CD4-positive, alpha-beta T cell treated with Interleukin-4 for 4 hours (primary cell): ENCODE data around the gene LLPH.

ENCODE experiments used
- DNase-seq: peaks from one replicate; pipeline ENCODE4 v3.0.0-alpha.2; 2020

The LLPH gene

DNA sequence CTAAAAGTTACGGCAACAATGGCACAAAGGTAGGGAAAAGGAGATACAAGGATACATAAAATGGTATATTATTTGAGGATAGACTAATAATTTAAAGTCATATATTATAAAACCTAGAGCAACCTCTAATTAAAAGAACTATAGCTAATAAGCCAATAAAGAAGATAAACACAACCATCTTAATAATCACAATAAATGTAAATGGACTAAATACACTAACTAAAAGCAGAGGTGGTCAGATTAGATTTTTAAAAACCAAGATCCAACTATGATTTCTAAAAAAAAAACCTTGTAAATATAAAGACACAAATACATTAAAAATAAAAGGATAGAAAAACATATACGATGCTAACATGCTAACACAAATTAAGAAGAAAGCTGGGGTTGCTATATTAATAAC, 10.7 kb upstream of the LLPH start:
- DNase-seq: no peak

DNA sequence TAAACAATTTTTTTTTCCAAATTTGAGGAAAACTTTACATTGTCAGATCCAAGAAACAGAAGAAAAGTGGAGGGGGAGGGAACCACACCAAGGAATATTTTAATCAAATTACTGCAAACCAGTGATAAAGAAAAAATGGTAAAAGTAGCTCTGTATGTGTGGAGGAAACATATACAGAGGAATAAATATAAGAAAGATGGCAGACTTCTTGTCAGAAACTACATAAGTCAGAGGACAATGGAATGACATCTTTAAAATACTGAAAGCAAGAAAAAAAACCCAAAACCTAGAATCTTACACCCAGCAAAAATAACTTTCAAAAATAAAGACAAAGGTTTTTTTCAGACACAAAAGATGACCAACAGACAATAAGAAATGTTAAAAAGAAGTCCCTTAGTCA, 10.2 kb upstream of the LLPH start:
- DNase-seq: no peak

DNA sequence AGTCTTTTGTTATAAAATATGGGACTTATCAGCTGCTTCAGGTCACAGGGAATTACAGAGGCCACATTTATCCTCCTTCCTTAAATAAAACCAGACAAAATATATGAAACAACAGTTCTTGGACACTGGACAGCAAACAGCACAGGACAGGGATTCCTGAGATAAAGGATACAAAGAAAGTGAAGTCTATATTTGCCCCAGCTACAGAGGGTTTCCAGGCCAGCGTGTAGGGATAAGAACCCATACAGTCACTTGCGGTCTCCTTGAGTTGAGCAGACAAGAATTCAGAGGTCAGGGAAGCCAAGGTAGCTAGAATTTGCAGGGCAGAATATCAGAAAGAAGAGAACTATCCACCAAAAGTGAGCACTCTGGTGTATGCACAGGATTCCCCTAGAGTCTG, 8.8 kb upstream of the LLPH start:
- no peak for DNase-seq

DNA sequence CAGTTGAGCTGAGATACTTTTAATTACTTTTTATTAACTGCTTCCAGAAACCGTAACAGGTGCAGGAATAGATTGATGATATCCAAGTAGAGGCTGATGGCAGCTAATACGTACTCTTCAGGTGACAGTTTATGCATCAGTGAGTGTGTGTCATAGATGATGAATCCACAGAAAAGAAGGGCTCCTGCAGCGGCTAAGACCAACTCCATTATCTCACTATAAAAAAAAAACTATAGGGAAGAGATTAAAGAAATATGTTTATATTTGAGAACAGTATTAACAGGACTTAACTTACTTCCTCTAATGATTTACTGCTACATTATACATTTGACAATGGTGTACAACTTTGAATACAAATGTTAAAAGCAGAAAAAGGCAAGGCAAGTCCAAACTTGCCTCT, 7.4 kb upstream of the LLPH start:
- no peak for DNase-seq

GRCh38 chr12:66132408-66132807, 1.9 kb upstream of the LLPH start:
- DNase-seq: no peak

DNA sequence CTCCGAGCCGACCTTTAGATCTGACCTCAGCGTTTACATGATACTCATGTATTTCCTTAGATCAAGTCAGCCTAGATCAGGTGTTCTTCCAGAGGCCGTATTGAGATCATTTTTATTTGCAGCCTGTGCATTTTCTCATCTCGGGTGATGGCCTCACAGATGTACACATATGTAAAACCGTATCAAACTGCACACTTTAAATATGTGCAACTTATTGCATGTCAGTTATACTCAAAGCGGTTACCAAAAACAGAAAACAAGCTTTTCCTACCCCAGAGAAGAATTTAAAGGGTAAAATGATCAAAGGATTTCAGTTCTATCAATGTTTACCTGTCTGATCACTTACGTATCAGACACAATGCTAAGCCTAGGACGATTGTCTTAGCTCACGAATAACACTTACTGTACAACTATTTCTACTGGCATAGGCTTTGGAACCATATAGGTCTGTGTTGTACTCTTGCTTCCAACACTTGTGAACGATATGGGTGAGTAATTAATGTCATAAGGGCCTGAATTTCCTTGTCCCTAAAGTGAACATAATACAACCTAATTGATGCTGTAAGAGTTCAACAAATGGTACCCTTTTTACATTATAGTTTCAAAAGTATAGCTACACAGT, 628 bp upstream of the LLPH start:
- no peak for DNase-seq

DNA sequence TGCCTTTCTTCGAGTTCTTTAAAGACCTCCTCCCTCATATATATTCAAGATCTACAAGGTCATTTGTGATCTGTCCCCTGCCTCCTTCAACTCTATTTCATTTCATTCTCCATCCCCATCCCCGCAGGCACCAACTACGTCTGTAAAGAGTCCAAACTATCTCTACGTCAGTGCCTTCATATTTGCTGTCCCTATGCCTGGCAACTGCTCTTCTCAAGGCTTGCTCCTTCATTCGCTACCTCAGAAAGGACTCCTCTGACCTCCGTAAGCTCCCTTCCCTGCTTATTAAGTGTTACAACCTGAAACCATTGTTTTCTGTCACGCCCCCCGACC, 650 bp downstream of the LLPH start:
- no peak for DNase-seq

DNA sequence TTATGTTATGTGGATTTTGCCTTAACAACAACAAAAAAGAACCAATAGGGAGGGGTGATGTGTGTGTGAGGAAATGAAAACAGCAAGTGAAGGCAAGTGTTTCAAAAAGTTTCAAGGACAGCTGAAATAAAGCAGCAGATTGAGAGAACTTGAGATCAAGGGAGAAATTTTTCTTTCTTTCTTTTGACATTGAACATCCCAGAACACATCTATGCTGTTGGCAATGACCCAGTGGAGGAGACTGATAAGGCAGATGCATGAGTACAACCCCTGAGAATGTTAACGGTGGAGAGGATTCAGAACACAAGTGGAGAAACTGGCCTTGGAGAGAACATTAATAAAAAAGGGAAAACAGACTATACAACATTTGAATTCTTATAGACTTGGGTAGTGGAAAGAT, 2.9 kb downstream of the LLPH start:
- DNase-seq: no peak

- no peak for DNase-seq
Measured at GRCh38 chr12:66120477-66120876, 10.1 kb downstream of the LLPH start.

DNA sequence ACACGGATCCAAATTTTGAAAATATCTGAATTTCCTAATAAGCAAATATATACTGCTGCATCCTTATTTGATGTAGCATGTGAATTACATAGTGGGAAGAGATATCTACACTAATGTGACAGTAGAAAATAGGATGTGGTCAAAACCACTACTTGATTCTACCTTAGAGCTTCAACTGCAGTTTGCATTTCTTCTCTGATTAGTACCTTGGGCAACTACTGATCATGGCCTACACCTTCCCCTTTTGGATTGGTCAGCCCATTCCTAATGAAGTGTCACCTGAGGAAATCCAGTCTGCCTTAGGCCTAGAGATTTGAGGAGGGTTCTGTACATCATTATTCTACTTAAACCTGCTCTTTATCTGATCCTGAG, 10.7 kb downstream of the LLPH start:
- DNase-seq: no peak

- no peak for DNase-seq
Measured at GRCh38 chr12:66119229-66119869, 11.2 kb downstream of the LLPH start.

GRCh38 chr12:66118240-66118891, 12.2 kb downstream of the LLPH start:
- DNase-seq: no peak

GRCh38 chr12:66117242-66117641, 13.3 kb downstream of the LLPH start:
- DNase-seq: no peak

DNA sequence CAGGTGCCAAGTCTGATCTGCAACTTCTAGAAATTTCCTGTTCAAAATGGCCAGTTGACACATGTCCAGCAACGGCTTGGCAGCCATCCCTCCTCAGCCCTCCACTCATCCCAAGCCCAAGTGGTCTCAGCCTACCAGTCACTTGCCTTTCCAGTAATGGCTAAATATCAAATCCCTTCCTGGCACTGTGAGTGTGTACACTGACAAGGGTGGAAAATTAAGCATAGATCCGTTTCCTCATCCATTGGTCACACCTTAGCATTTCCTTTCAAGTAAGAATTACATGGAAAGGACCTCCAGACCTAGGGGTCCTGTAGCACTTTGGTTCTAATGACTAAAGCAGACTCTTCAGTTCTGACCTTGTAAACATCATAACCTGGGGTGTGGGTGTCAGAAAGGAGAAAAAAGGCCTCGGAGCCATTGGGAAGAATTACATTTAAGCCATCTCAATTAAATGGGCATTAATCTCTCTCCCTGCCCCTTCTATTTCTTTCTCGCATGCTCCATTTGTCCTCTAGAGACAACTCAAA, 15.4 kb downstream of the LLPH start:
- DNase-seq: no peak

DNA sequence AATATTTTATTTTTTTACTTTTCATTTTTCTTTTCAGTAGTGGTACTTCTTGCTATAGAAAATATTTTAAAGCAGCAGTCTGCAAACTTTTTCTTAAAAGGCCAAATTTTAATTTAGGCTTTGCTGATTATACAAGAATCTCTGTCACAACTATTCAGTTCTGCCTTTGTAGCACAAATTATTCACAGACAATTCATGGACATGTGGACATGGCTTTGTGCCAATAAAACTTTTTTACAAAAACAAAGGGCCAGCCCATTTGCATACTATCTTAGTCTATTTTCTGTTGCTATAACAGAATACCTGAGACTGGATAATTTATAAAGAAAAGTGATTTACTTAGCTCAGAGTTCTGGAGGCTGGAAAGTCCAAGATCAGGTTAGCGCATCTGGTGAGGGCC, 17.1 kb downstream of the LLPH start:
- no peak for DNase-seq

GRCh38 chr12:66111605-66112004, 18.9 kb downstream of the LLPH start:
- no peak for DNase-seq

- DNase-seq: no peak
Measured at GRCh38 chr12:66109056-66109455, 21.5 kb downstream of the LLPH start.

- DNase-seq: no peak
Measured at GRCh38 chr12:66108386-66108785, 22.2 kb downstream of the LLPH start.

GRCh38 chr12:66107451-66107915, 23.1 kb downstream of the LLPH start:
- DNase-seq: peak; percentile 81

- no peak for DNase-seq
Measured at GRCh38 chr12:66103016-66103913, 27.3 kb downstream of the LLPH start.

DNA sequence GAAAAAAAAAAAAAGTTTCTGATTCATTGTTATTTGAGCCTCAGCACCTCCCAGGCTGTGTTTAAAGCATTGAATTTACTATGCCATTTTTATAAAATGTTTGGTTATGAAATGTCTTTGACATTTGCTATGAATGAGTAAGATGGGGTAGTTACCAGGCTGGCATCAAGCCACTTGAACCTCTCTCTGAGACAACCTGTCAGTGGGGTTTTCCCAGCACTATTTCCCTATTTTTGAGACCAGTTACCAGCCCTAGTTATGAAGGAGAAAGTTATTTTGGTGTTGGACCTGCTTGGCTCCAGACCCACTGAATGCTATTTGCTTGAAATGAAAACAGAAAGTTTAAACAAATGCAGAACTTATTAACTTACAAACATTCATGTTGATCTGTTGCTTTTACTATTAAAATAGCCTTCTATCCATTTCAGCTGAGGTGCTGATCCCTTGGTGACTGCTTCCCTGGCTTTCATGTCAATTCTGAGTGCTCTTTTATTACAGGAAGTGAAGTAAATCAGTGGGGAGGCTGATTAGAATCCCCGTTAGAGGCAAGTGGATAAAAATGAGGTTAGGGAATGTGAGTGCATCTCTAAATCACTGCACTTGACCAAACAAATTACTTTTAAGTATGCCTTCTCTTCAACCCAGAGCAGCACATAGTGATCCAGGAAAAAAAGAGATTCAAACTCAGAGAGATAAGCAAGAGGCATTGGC, 37.8 kb downstream of the LLPH start:
- DNase-seq: no peak

DNA sequence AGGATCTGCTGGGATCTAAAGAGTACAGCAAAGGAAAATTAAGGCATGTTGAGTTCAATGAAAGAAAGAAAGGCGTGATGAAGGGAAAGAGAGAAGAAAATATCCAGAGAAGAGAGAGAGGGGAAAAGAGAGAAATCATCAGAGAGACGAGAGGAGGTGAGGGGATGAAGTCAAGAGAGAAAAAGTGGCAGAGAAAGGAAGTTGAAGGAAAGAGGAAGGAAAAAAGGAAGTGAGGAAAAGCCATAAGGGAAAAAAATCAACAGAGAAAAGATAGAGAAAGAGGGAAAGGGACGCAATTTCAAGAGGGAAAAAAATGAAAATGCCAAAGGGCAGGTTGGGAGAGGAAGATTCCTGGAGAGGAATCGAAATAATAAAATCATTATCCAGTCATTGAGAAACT, 40.4 kb downstream of the LLPH start:
- no peak for DNase-seq
